Thyroid gland (tissue), 4 donors: ENCODE results near the gene DAPL1. TPM values are rescaled to one million over a fixed set of nuclear protein-coding genes. Genes with fewer than 3 reads are reported as not detected.

Source experiments
- DNase-seq, 2 donors: peaks; one replicate each; pipeline ENCODE4 v3.0.0-alpha.2; 2019
- H3K27ac ChIP-seq, 3 donors: fragments of 200-600 bp; sonication (generic); 1 replicate in 2 of 3; 2 replicates in 1 of 3; pipeline ENCODE4 v1.5.1; 2016 to 2019; ENCODE audit warnings: mild to moderate bottlenecking in 1 of 3, moderate library complexity in 1 of 3
- H3K27me3 ChIP-seq: fragments of 200-600 bp; sonication (generic); one replicate; pipeline ENCODE4 v1.5.1; 2019
- H3K36me3 ChIP-seq, 2 donors: fragments of 200-600 bp; sonication (generic); one replicate each; pipeline ENCODE4 v1.5.1; 2016 to 2019
- H3K4me1 ChIP-seq, 2 donors: fragments of 200-600 bp; sonication (generic); one replicate each; pipeline ENCODE4 v1.5.1; 2017 to 2019
- H3K4me3 ChIP-seq, 3 donors: fragments of 200-600 bp; sonication (generic); replicated peaks in 1 of 3; 1 replicate in 2 of 3; 2 replicates in 1 of 3; pipeline ENCODE4 v1.5.1; 2016; ENCODE audit warnings: mild to moderate bottlenecking in 1 of 3
- H3K9me3 ChIP-seq: fragments of 200-600 bp; sonication (generic); one replicate; pipeline ENCODE4 v1.5.1; 2017
- POLR2A ChIP-seq, 2 donors: fragments of 450-650 bp; IDR thresholded peaks; one replicate each; pipeline ENCODE4 v1.6.1; 2017; ENCODE audit warnings: antibody characterized with exemption in 2 of 2, mild to moderate bottlenecking in 2 of 2, moderate library complexity in 1 of 2
- WGBS, 2 donors: methylation state at CpG; one replicate each; pipeline ENCODE4 v1.1.5; 2017; 5-methylcytosine and 5-hydroxymethylcytosine counted together
- intact Hi-C: fragments of 100-400 bp; cut with DNase I; formaldehyde crosslinking; loops from one replicate; pipeline ENCODE4 v1.15.1; 2023
- total RNA-seq, 4 donors: library from RNA; depleted of rRNA; stranded (reverse); fragments of >200 nt; gene quantifications; one replicate each; pipeline ENCODE4 v1.2.3, GENCODE V29; 2016
- TF ChIP-seq, protein P1 (sequence below), 6 experiments: fragments of 200-600 bp in 3 of 6; fragments of 450-650 bp in 3 of 6; sonication (generic) in 3 of 6; IDR thresholded peaks; one replicate each; pipeline ENCODE4 v1.5.1; 2016 to 2019; ENCODE audit warnings: antibody characterized with exemption in 6 of 6, mild to moderate bottlenecking in 2 of 6, inconsistent platforms in 1 of 6, moderate library complexity in 1 of 6

Gene DAPL1
- total RNA-seq, 4 donors from 2014 or later, result 12.3 to 68.9 (median 28.1) TPM

DNA sequence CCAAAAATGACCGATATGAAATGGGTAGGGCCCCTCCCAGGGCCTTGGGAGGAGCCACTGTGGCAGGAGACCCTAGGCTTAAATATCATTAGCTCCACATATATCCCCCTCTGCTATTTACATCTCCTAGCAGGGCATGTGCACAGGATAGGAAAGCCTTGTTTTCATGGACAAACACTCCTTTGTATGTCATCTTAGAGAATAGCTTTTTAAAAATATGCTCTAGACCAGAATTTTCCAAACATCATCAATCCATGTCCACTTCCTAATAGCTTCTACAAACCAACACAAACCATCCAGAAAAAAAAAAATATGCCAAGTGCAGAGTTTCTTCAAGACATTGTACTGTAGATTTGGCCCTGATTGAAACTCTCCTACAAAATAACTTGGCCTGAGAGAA, 10.8 kb downstream of the DAPL1 start:
- intact Hi-C loops, result no loop called here
- no peaks in the 10 kb centered on the region for H3K9me3 ChIP-seq
- H3K4me3 ChIP-seq, result no peak overlapping the region
- peaks cover 50 to 71% of the 10 kb centered on the region in 2 donors for H3K4me1 ChIP-seq
- no peaks in the 10 kb centered on the region for H3K36me3 ChIP-seq
- H3K27ac ChIP-seq, result peak overlapping the region; percentile 64 to 82 (median 81)
- 71 to 91% methylated on average over 1 of the region's 1 CpG for WGBS, 2 donors
- TF ChIP-seq, protein P1, sequence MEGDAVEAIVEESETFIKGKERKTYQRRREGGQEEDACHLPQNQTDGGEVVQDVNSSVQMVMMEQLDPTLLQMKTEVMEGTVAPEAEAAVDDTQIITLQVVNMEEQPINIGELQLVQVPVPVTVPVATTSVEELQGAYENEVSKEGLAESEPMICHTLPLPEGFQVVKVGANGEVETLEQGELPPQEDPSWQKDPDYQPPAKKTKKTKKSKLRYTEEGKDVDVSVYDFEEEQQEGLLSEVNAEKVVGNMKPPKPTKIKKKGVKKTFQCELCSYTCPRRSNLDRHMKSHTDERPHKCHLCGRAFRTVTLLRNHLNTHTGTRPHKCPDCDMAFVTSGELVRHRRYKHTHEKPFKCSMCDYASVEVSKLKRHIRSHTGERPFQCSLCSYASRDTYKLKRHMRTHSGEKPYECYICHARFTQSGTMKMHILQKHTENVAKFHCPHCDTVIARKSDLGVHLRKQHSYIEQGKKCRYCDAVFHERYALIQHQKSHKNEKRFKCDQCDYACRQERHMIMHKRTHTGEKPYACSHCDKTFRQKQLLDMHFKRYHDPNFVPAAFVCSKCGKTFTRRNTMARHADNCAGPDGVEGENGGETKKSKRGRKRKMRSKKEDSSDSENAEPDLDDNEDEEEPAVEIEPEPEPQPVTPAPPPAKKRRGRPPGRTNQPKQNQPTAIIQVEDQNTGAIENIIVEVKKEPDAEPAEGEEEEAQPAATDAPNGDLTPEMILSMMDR (IDR thresholded peaks at IDR 0.05), result no peak
- no peak for TF ChIP-seq POLR2A (IDR thresholded peaks at IDR 0.05)
- no peaks in the 10 kb centered on the region for H3K27me3 ChIP-seq
- DNase-seq, result no peak

DNA sequence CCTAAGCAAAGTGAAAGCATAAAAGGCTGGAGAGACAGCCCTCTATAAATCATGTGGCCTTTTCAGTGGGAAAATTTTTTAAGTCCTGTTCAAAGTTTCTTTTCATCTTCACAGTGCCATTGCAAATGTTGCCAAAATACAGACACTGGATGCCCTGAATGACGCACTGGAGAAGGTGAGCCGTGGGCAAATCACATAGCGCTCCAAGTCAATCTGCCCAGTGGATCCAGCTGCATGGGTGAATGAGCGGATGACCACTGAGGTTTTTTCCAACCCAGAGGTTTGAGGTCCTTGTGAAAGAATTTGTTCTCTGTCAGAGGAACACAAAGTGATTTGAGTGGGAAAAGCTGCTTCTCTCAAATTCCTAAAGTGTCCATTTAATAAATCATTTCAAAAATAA, 11.8 kb downstream of the DAPL1 start:
- DNase-seq, result peak; percentile 57 to 64
- WGBS, 2 donors, result 44 to 80% methylated on average over 4 of the region's 4 CpGs
- no peaks in the 10 kb centered on the region for H3K36me3 ChIP-seq
- H3K27ac ChIP-seq, result peak overlapping the region; percentile 58 to 81 (median 64)
- intact Hi-C loops, result no loop called here
- no peaks in the 10 kb centered on the region for H3K27me3 ChIP-seq
- peaks cover 56 to 80% of the 10 kb centered on the region in 2 donors for H3K4me1 ChIP-seq
- no peaks in the 10 kb centered on the region for H3K9me3 ChIP-seq
- no peak overlapping the region for H3K4me3 ChIP-seq
- TF ChIP-seq POLR2A (IDR thresholded peaks at IDR 0.05), result peak in 1 of 2 donors; percentile 13
- TF ChIP-seq, protein P1 (IDR thresholded peaks at IDR 0.05), result no peak

DNA sequence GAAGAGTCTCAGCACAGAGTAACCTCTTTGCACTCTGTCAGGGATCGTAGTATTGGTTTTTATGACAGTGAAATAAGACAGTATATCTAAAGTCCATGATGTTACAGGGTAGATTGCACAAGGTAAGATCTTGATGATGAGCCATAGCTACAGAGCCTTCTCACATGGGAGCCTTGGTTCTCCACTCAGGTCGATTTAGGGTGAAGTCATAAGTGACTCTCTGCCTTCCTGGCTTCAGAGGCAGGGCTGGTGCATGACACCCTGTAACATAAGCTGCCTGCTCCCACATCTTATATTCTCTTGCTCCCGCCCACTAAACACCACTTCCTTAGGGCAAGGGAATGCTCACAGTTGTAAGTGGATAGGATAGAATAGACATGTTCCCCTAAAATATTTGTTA, 13.3 kb downstream of the DAPL1 start:
- 88 to 100% methylated on average over 3 of the region's 3 CpGs for WGBS, 2 donors
- Histone ChIP-seq H3K4me3 (no peak overlapping the region), H3K27me3 (no peaks in the 10 kb centered on the region), H3K9me3 (no peaks in the 10 kb centered on the region), H3K4me1 (peaks cover 54 to 73% of the 10 kb centered on the region in 2 donors), H3K36me3 (no peaks in the 10 kb centered on the region), H3K27ac (no peak overlapping the region)
- no peak for DNase-seq
- TF ChIP-seq, protein P1 (IDR thresholded peaks at IDR 0.05), result no peak
- no peak for TF ChIP-seq POLR2A (IDR thresholded peaks at IDR 0.05)
- intact Hi-C loops, result no loop called here

DNA sequence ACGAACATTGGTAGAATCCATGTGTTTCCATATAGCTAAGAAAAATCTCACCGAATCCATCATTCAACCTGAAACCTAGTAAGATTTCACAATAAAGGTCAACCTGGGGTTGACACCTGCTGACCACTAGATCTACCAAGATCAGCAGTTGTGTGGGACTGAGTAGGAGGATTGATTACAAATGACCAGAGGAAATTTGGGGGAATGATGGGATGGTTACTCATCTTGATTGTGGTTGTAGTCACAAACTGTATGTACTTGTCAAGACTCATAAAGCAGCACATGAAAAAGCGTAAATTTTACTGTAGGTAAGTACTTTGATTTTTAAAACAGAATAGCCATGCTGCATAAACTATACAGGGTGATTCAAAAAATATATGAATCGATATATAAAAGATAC, 14.7 kb downstream of the DAPL1 start:
- Histone ChIP-seq H3K4me1 (peaks cover 40 to 73% of the 10 kb centered on the region in 2 donors), H3K36me3 (no peaks in the 10 kb centered on the region), H3K27ac (peak overlapping the region in 2 of 3 donors; percentile 8 to 64), H3K4me3 (no peak overlapping the region), H3K9me3 (no peaks in the 10 kb centered on the region), H3K27me3 (no peaks in the 10 kb centered on the region)
- intact Hi-C loops, result no loop called here
- DNase-seq, result no peak
- 69 to 73% methylated on average over 4 of the region's 4 CpGs for WGBS, 2 donors
- TF ChIP-seq, protein P1 (IDR thresholded peaks at IDR 0.05), result no peak
- no peak for TF ChIP-seq POLR2A (IDR thresholded peaks at IDR 0.05)

DNA sequence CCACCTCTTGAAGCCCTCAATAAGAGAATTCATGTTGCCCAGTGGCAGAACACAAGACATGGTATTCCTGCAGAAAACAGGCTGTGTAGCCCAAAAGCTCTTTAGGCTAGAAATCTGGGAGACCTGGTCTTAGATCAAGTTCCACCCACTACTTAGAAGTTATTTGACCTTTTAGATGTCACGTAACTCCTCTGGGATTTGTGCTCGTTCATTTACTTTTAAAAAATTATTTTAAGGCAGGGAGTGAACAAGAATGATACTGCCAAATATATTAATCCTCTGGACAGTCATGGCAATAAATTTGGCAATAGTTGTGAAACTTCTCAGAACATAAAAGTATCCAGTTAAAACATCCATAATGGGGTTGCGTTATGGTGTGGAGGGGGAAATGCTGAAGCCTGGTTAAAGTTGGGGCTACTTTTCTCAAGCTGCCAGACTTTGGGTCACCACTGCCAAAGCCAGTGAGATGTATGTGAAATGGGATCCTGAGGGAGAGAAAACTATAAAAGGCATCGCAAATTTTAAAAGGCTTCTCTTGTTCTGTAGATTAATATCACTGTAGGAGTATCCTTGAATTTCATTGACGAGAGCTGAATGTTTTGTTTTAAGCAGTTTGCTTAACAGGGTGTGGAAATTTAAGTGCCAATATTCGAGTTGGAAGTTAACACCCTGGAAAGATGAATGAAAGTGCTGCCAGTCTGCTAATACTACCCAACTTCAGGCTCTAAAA, 15.8 kb downstream of the DAPL1 start:
- H3K36me3 ChIP-seq, result no peaks in the 10 kb centered on the region
- intact Hi-C loops, result no loop called here
- H3K27ac ChIP-seq, result peak overlapping the region in 2 of 3 donors; percentile 8 to 64
- no peak overlapping the region for H3K4me3 ChIP-seq
- 36 to 40% methylated on average over 6 of the region's 6 CpGs for WGBS, 2 donors
- TF ChIP-seq POLR2A (IDR thresholded peaks at IDR 0.05), result no peak
- TF ChIP-seq, protein P1 (IDR thresholded peaks at IDR 0.05), result no peak
- DNase-seq, result no peak
- no peaks in the 10 kb centered on the region for H3K27me3 ChIP-seq
- H3K4me1 ChIP-seq, result peaks cover 40 to 74% of the 10 kb centered on the region in 2 donors
- no peaks in the 10 kb centered on the region for H3K9me3 ChIP-seq
